Stomach (tissue), 9 donors: ENCODE data around the gene TTC4. TPM values are rescaled to one million over a fixed set of nuclear protein-coding genes. Genes with fewer than 3 reads are reported as not detected.

Experiments
- DNase-seq, 2 donors: peaks; one replicate each; pipeline versions ENCODE4 v3.0.0 to v3.0.0-alpha.2; 2013 to 2019
- H3K27ac ChIP-seq, 5 donors: fragments of 200-600 bp in 4 of 5; sonication (generic) in 4 of 5; one replicate each; pipeline ENCODE4 v1.5.1; 2013 to 2019; ENCODE audit warnings: mild to moderate bottlenecking in 1 of 5, moderate library complexity in 1 of 5
- H3K27me3 ChIP-seq, 3 donors: fragments of 200-600 bp; sonication (generic); one replicate each; pipeline ENCODE4 v1.5.1; 2017 to 2019; ENCODE audit warnings: mixed run types in 1 of 3
- H3K36me3 ChIP-seq, 4 donors: fragments of 200-600 bp; sonication (generic); 1 replicate in 3 of 4; 2 replicates in 1 of 4; pipeline ENCODE4 v1.5.1; 2016 to 2019
- H3K4me1 ChIP-seq, 4 donors: fragments of 200-600 bp; sonication (generic); one replicate each; pipeline ENCODE4 v1.5.1; 2016 to 2019
- H3K4me3 ChIP-seq, 4 donors: fragments of 200-600 bp; sonication (generic) in 3 of 4; one replicate each; pipeline ENCODE4 v1.5.1; 2016 to 2019; ENCODE audit warnings: mild to moderate bottlenecking in 1 of 4
- H3K9me3 ChIP-seq, 4 donors: fragments of 200-600 bp; sonication (generic); one replicate each; pipeline ENCODE4 v1.5.1; 2016 to 2019
- CTCF ChIP-seq, 7 experiments: fragments of 450-650 bp in 4 of 7; fragments of 200-600 bp in 3 of 7; sonication (generic) in 3 of 7; IDR thresholded peaks; one replicate each; pipeline ENCODE4 v1.5.1; 2016 to 2019; ENCODE audit warnings: antibody characterized with exemption in 7 of 7, control low read depth in 2 of 7, mild to moderate bottlenecking in 1 of 7
- EP300 ChIP-seq: sonication (generic); formaldehyde crosslinking; IDR thresholded peaks from one replicate; pipeline ENCODE4 v1.6.1; 2017; ENCODE audit warnings: antibody characterized with exemption
- POLR2A ChIP-seq, 4 donors: fragments of 450-650 bp; IDR thresholded peaks; one replicate each; pipeline ENCODE4 v1.6.1; 2016; ENCODE audit warnings: antibody characterized with exemption in 4 of 4, control low read depth in 2 of 4, mild to moderate bottlenecking in 1 of 4, moderate library complexity in 1 of 4
- POLR2AphosphoS5 ChIP-seq, 3 donors: sonication (generic); formaldehyde crosslinking; IDR thresholded peaks; one replicate each; pipeline ENCODE4 v1.6.1; 2016; ENCODE audit warnings: antibody characterized with exemption in 3 of 3
- WGBS, 5 donors: extraction: QIAGEN DNeasy Blood & Tissue Kit in 3 of 5; methylation state at CpG; one replicate each; pipeline versions ENCODE4 v1.1.5 to v1.1.7; 2013 to 2018; 5-methylcytosine and 5-hydroxymethylcytosine counted together
- intact Hi-C: fragments of 100-400 bp; cut with DNase I; formaldehyde crosslinking; loops from one replicate; pipeline ENCODE4 v1.15.1; 2023; ENCODE audit warnings: low total_unique reads
- polyA plus RNA-seq, 3 donors: library from polyadenylated mRNA; stranded (reverse); fragments of 200-250 nt; gene quantifications; one replicate each; pipeline ENCODE4 v1.2.3, GENCODE V29; 2013
- total RNA-seq, 5 donors: library from RNA; depleted of rRNA; stranded (reverse); fragments of >200 nt; gene quantifications; one replicate each; pipeline versions ENCODE4 v1.1.0 to v1.2.3, GENCODE V29; 2014 to 2016
- donor health status: healthy with polysubstance abuse.
- donor health status: Bipolar disorder and iron deficiency.
- donor health status: healthy.

TTC4 gene
- total and polyA plus RNA-seq, 8 donors, result 1.4 to 66.1 (median 13.4) TPM

GRCh38 chr1:54758678-54759348 is 43.2 kb downstream of the TTC4 start:
- Histone ChIP-seq H3K27me3 (no peaks in the 10 kb centered on the region), H3K36me3 (peaks cover 14 to 42% (median 35%) of the 10 kb centered on the region in 4 donors)

GRCh38 chr1:54763816-54764132 is 48.1 kb downstream of the TTC4 start:
- intact Hi-C loops, result no loop called here
- Histone ChIP-seq H3K36me3 (peaks cover under 1 to 7% (median 4%) of the 10 kb centered on the region in 4 donors), H3K9me3 (no peaks in the 10 kb centered on the region), H3K27ac (peak overlapping the region; percentile 58 to 90 (median 79)), H3K4me3 (peak overlapping the region; percentile 76 to 95 (median 82)), H3K27me3 (no peaks in the 10 kb centered on the region), H3K4me1 (peaks cover 6 to 26% (median 15%) of the 10 kb centered on the region in 4 donors)
- WGBS, 5 donors, result 1 to 3% (median 1%) methylated on average over 11 of the region's 11 CpGs
- TF ChIP-seq EP300, result no peak
- TF ChIP-seq POLR2A (IDR thresholded peaks at IDR 0.05), result no peak
- TF ChIP-seq POLR2AphosphoS5 (IDR thresholded peaks at IDR 0.05), result no peak
- no peak for TF ChIP-seq CTCF (IDR thresholded peaks at IDR 0.05)
- DNase-seq, result no peak

More at GRCh38 chr1:54758678-54759348, 43.2 kb downstream of the TTC4 start:
- H3K9me3 ChIP-seq, result no peaks in the 10 kb centered on the region
- H3K4me3 ChIP-seq, result no peak overlapping the region
- WGBS, 5 donors, result 91 to 94% (median 92%) methylated on average over 16 to 20 of the region's 20 CpGs
- no peak overlapping the region for H3K27ac ChIP-seq
- no peak for DNase-seq
- TF ChIP-seq POLR2AphosphoS5 (IDR thresholded peaks at IDR 0.05), result no peak
- TF ChIP-seq CTCF (IDR thresholded peaks at IDR 0.05), result no peak
- TF ChIP-seq EP300, result no peak
- no peak for TF ChIP-seq POLR2A (IDR thresholded peaks at IDR 0.05)
- peaks cover 6 to 14% (median 10%) of the 10 kb centered on the region in 4 donors for H3K4me1 ChIP-seq
- intact Hi-C loops, result no loop called here

GRCh38 chr1:54764133-54764921 is 48.7 kb downstream of the TTC4 start, which contains the start of gene PARS2:
Gene PARS2 (minus strand): TSS chr1:54764523. CDS start chr1:54759161, 5,362 bp downstream.
- Histone ChIP-seq H3K27me3 (no peaks in the 10 kb centered on the region), H3K4me1 (peaks cover 6 to 26% (median 15%) of the 10 kb centered on the region in 4 donors), H3K9me3 (no peaks in the 10 kb centered on the region), H3K27ac (peak within 1 kb of the TSS; percentile 58 to 90 (median 79)), H3K36me3 (peaks cover 0 to 2% (median under 1%) of the 10 kb centered on the region in 4 donors), H3K4me3 (peak within 1 kb of the TSS; percentile 76 to 95 (median 82))
- intact Hi-C loops, result no loop called here
- DNase-seq, result peak; percentile 97 to 100
- WGBS, 5 donors, result 0% methylated on average over 29 to 57 of the region's 57 CpGs
- TF ChIP-seq CTCF (IDR thresholded peaks at IDR 0.05) (no peak), POLR2AphosphoS5 (IDR thresholded peaks at IDR 0.05) (peak; percentile 80 to 95 (median 84))

- 57 to 62% (median 59%) methylated on average over 13 of the region's 13 CpGs for WGBS, 5 donors
- intact Hi-C loops, result no loop called here
- peak overlapping the region; percentile 76 to 95 (median 82) for H3K4me3 ChIP-seq
- TF ChIP-seq POLR2A (IDR thresholded peaks at IDR 0.05), result no peak
- TF ChIP-seq CTCF (IDR thresholded peaks at IDR 0.05), result no peak
- TF ChIP-seq EP300, result no peak
- TF ChIP-seq POLR2AphosphoS5 (IDR thresholded peaks at IDR 0.05), result no peak
- DNase-seq, result no peak
- peak overlapping the region in 4 of 5 donors; percentile 51 to 90 (median 74) for H3K27ac ChIP-seq
- H3K9me3 ChIP-seq, result no peaks in the 10 kb centered on the region
- peaks cover 6 to 26% (median 15%) of the 10 kb centered on the region in 4 donors for H3K4me1 ChIP-seq
- H3K27me3 ChIP-seq, result no peaks in the 10 kb centered on the region
- H3K36me3 ChIP-seq, result no peaks in the 10 kb centered on the region
Measured at GRCh38 chr1:54764922-54765561, 49.4 kb downstream of the TTC4 start.
